ENCODE measurements around the gene STRIP2. TPM values are rescaled to one million over a fixed set of nuclear protein-coding genes. Genes with fewer than 3 reads are reported as not detected.
A peak's percentile ranks its signal among the peaks of the same experiment; 100 is the strongest.

Gene STRIP2
- total RNA-seq, 4 donors from 2014 or later: 14.3 to 43.9 (median 24.7) TPM

- in situ Hi-C loops (cut with MboI; ENCODE audit: low sequenced_read_pairs in 4 of 4): no loop called here
These were observed 17.2 kb upstream of the STRIP2 start for GRCh38 chr7:129417073-129417472.

DNA sequence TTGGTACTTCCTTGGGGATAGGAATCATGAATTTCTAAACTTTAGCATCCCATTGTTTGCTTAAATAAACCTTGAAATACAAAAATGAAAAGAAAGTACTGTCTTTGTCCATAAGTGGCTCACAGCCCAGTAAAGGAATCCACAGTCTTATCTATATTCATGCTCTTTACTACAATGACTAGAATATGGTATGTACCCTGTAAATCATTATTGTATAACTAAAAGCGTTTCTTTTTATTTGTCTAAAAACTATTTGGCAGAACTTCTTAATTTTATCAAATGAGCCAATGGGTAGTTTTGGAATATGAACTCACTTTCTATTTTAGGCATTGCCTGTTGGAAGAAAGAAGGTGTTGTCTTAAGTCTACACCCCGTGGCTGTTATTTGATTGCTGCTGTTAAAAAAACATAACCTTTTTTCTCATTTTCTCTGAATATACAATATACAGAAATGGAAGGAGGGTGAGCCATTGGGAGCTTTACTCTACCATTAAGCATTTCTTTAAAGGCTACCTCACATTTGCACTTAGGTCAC is 12.4 kb upstream of the STRIP2 start:
- H3K27ac ChIP-seq: peak overlapping the region; percentile 76 to 85 (median 80)
- TF ChIP-seq, protein P1, sequence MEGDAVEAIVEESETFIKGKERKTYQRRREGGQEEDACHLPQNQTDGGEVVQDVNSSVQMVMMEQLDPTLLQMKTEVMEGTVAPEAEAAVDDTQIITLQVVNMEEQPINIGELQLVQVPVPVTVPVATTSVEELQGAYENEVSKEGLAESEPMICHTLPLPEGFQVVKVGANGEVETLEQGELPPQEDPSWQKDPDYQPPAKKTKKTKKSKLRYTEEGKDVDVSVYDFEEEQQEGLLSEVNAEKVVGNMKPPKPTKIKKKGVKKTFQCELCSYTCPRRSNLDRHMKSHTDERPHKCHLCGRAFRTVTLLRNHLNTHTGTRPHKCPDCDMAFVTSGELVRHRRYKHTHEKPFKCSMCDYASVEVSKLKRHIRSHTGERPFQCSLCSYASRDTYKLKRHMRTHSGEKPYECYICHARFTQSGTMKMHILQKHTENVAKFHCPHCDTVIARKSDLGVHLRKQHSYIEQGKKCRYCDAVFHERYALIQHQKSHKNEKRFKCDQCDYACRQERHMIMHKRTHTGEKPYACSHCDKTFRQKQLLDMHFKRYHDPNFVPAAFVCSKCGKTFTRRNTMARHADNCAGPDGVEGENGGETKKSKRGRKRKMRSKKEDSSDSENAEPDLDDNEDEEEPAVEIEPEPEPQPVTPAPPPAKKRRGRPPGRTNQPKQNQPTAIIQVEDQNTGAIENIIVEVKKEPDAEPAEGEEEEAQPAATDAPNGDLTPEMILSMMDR (IDR thresholded peaks at IDR 0.05 in 4 of 5, conservative IDR thresholded peaks at IDR 0.05 in 1 of 5): no peak
- no peak for TF ChIP-seq POLR2A (IDR thresholded peaks at IDR 0.05)
- in situ Hi-C loops (cut with MboI; ENCODE audit: low sequenced_read_pairs in 4 of 4) (no loop called here), intact Hi-C loops (cut with DNase I; ENCODE audit: low total_unique reads) (no loop called here)
- H3K36me3 ChIP-seq: peaks cover 0 to 2% of the 10 kb centered on the region in 2 donors
- H3K9me3 ChIP-seq: no peaks in the 10 kb centered on the region
- DNase-seq (no peak), ATAC-seq (peak; percentile 81)
- H3K4me1 ChIP-seq: peaks cover 24 to 26% of the 10 kb centered on the region in 2 donors
- no peaks in the 10 kb centered on the region for H3K27me3 ChIP-seq
- H3K4me3 ChIP-seq: no peak overlapping the region

More at GRCh38 chr7:129417073-129417472, 17.2 kb upstream of the STRIP2 start:
- peaks cover 0 to 4% of the 10 kb centered on the region in 2 donors for H3K36me3 ChIP-seq
- no peak for TF ChIP-seq POLR2A (IDR thresholded peaks at IDR 0.05)
- TF ChIP-seq, protein P1 (IDR thresholded peaks at IDR 0.05 in 4 of 5, conservative IDR thresholded peaks at IDR 0.05 in 1 of 5): no peak
- no peak overlapping the region for H3K27ac ChIP-seq
- no peaks in the 10 kb centered on the region for H3K27me3 ChIP-seq
- intact Hi-C loops (cut with DNase I; ENCODE audit: low total_unique reads): no loop called here
- H3K9me3 ChIP-seq: no peaks in the 10 kb centered on the region
- no peak for DNase-seq
- ATAC-seq: no peak
- H3K4me3 ChIP-seq: no peak overlapping the region
- H3K4me1 ChIP-seq: peaks cover 8 to 13% of the 10 kb centered on the region in 2 donors

DNA sequence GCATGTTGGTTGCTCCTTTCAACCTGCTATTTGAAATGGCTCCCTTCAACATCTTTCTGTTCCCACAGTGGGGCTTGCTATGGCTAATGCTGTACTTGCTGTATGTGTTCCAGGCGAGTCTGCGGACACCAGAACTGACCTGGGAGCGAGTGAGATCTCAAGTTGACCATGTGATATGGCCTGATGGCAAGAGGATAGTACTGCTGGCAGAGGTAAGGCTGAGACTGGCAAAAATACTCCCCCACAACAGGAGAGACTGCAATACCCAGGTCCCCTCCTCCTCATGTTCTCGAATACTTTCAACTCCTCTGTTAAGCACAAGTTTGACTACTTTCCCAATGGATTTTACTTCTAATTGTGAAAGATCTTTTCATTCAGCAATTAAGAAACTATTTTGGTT is 11.5 kb upstream of the STRIP2 start:
- TF ChIP-seq POLR2A (IDR thresholded peaks at IDR 0.05): no peak
- TF ChIP-seq, protein P1 (IDR thresholded peaks at IDR 0.05 in 4 of 5, conservative IDR thresholded peaks at IDR 0.05 in 1 of 5): no peak
- DNase-seq (peak; percentile 35 to 56), ATAC-seq (peak; percentile 78 to 87)
- peaks cover 24 to 26% of the 10 kb centered on the region in 2 donors for H3K4me1 ChIP-seq
- H3K27ac ChIP-seq: peak overlapping the region; percentile 76 to 85 (median 80)
- in situ Hi-C loops (cut with MboI; ENCODE audit: low sequenced_read_pairs in 4 of 4) (no loop called here), intact Hi-C loops (cut with DNase I; ENCODE audit: low total_unique reads) (no loop called here)
- H3K9me3 ChIP-seq: no peaks in the 10 kb centered on the region
- H3K27me3 ChIP-seq: no peaks in the 10 kb centered on the region
- peaks cover 0 to 4% of the 10 kb centered on the region in 2 donors for H3K36me3 ChIP-seq
- H3K4me3 ChIP-seq: no peak overlapping the region

DNA sequence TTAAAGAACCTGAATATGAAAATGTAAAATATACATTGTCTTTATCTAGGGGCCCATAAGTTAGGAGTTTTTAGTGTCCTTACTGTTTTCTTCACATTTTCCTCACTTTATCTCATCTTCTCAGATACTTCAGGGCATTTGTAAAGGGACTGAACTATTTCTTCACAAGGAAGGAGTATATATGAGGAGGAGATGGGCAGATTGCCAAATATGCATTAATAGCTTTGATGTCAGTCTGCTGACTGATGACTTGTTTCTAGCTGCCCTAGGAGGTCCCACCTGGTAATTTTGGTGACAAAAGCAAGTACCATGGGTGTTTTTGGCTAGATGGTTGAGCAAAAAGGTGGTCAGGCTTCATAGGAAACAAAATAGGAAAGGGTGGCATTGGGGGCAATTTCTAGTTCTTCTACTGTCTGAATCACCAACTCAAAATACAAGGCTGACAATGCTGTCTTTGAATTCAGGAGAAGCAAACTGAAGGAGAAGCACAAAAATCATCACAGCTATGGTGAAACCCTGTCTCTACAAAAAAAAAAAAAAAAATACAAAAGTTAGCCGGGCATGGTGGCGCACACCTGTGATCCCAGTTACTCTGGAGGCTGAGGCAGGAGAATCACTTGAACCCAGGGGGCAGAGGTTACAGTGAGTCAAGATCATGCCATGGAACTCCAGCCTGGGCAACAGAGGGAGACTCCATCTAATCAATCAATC is 10.4 kb upstream of the STRIP2 start:
- TF ChIP-seq, protein P1 (IDR thresholded peaks at IDR 0.05 in 4 of 5, conservative IDR thresholded peaks at IDR 0.05 in 1 of 5): no peak
- no peak for TF ChIP-seq POLR2A (IDR thresholded peaks at IDR 0.05)
- Histone ChIP-seq H3K9me3 (no peaks in the 10 kb centered on the region), H3K27ac (peak overlapping the region in 2 of 4 donors; percentile 83 to 85), H3K4me1 (peaks cover 24 to 26% of the 10 kb centered on the region in 2 donors), H3K36me3 (peaks cover 0 to 4% of the 10 kb centered on the region in 2 donors), H3K4me3 (no peak overlapping the region), H3K27me3 (no peaks in the 10 kb centered on the region)
- intact Hi-C loops (cut with DNase I; ENCODE audit: low total_unique reads): no loop called here
- DNase-seq (no peak), ATAC-seq (no peak)
- in situ Hi-C loops (cut with MboI; ENCODE audit: low sequenced_read_pairs in 4 of 4): no loop called here

All from gastrocnemius medialis (tissue), 4 donors.